Astrocyte (in vitro differentiated cells and primary cell): ENCODE measurements around the gene SORD. TPM values are rescaled to one million over a fixed set of nuclear protein-coding genes. Genes with fewer than 3 reads are reported as not detected.

Experiments
- DNase-seq: peaks from one replicate; pipeline ENCODE4 v3.0.0-alpha.2; 2010; ENCODE audit warnings: low read depth
- FAIRE-seq: peaks from 2 replicates; lab custom pipeline; 2011; peaks lifted over from hg19 to GRCh38; lab: Jason Lieb, UNC
- H2AFZ ChIP-seq: 2 replicates; pipeline ENCODE4 v1.6.0; 2012; ENCODE audit warnings: low read depth, low read length, inconsistent platforms
- H3K27ac ChIP-seq: 2 replicates; pipeline ENCODE4 v1.5.1; 2011; ENCODE audit warnings: low read depth, low read length, inconsistent platforms
- H3K27me3 ChIP-seq: 2 replicates; pipeline ENCODE4 v1.6.0; 2011; ENCODE audit warnings: low read length, inconsistent platforms; ENCODE audit not compliant: insufficient read depth
- H3K36me3 ChIP-seq: 2 replicates; pipeline ENCODE4 v1.5.1; 2011; ENCODE audit warnings: low read length, inconsistent platforms; ENCODE audit not compliant: insufficient read depth
- H3K4me1 ChIP-seq: 2 replicates; pipeline ENCODE4 v1.5.1; 2011; ENCODE audit warnings: low read length, inconsistent platforms; ENCODE audit not compliant: insufficient read depth
- H3K4me2 ChIP-seq: 2 replicates; pipeline ENCODE4 v1.6.0; 2012; ENCODE audit warnings: low read length, inconsistent platforms
- H3K4me3 ChIP-seq: 2 replicates; pipeline ENCODE4 v1.5.1; 2011; ENCODE audit warnings: low read depth, mild to moderate bottlenecking, low read length, inconsistent platforms; ENCODE audit not compliant: insufficient read depth
- H3K79me2 ChIP-seq: 2 replicates; pipeline ENCODE4 v1.6.0; 2012; ENCODE audit warnings: mild to moderate bottlenecking, low read length, inconsistent platforms; ENCODE audit not compliant: insufficient read depth
- H3K9ac ChIP-seq: 2 replicates; pipeline ENCODE4 v1.6.0; 2012; ENCODE audit warnings: mild to moderate bottlenecking, low read length, inconsistent platforms
- H3K9me3 ChIP-seq: 2 replicates; pipeline ENCODE4 v1.5.1; 2012; ENCODE audit warnings: low read depth, mild to moderate bottlenecking, low read length, inconsistent platforms; ENCODE audit not compliant: insufficient read depth
- H4K20me1 ChIP-seq: 2 replicates; pipeline ENCODE4 v1.6.0; 2012; ENCODE audit warnings: low read length, inconsistent platforms; ENCODE audit not compliant: insufficient read depth
- H3K27ac Mint-ChIP-seq: one replicate; pipeline ENCODE4 v1.8.0; 2021; ENCODE audit warnings: mild to moderate bottlenecking, mixed read lengths; ENCODE audit not compliant: unreplicated experiment
- H3K27me3 Mint-ChIP-seq: one replicate; pipeline ENCODE4 v1.8.0; 2021; ENCODE audit warnings: low read depth, mixed read lengths; ENCODE audit not compliant: unreplicated experiment
- H3K36me3 Mint-ChIP-seq: one replicate; pipeline ENCODE4 v1.8.0; 2021; ENCODE audit warnings: low read depth, mixed read lengths; ENCODE audit not compliant: unreplicated experiment
- H3K4me1 Mint-ChIP-seq: one replicate; pipeline ENCODE4 v1.8.0; 2021; ENCODE audit warnings: low read depth, mixed read lengths; ENCODE audit not compliant: unreplicated experiment
- H3K4me3 Mint-ChIP-seq: one replicate; pipeline ENCODE4 v1.8.0; 2021; ENCODE audit warnings: mild to moderate bottlenecking, moderate library complexity, mixed read lengths; ENCODE audit not compliant: unreplicated experiment
- H3K9me3 Mint-ChIP-seq: one replicate; pipeline ENCODE4 v1.8.0; 2021; ENCODE audit warnings: mild to moderate bottlenecking, mixed read lengths; ENCODE audit not compliant: unreplicated experiment
- EZH2 ChIP-seq: IDR thresholded peaks from 2 replicates; pipeline ENCODE4 v1.6.1; 2012; ENCODE audit warnings: mild to moderate bottlenecking, low read length, inconsistent platforms; ENCODE audit not compliant: insufficient read depth
- total RNA-seq: library from RNA; stranded (reverse); gene quantifications from 2 replicates; pipeline ENCODE4 v1.2.1, GENCODE V29; 2021
- TF ChIP-seq, protein P1 (sequence below): IDR thresholded peaks from 2 replicates; pipeline ENCODE4 v1.5.1; 2011; ENCODE audit warnings: low read depth, mild to moderate bottlenecking, inconsistent platforms, low read length, moderate library complexity; ENCODE audit not compliant: insufficient read depth

SORD gene
- total RNA-seq, 1 donor from 2014 or later = 26.2 TPM

DNA sequence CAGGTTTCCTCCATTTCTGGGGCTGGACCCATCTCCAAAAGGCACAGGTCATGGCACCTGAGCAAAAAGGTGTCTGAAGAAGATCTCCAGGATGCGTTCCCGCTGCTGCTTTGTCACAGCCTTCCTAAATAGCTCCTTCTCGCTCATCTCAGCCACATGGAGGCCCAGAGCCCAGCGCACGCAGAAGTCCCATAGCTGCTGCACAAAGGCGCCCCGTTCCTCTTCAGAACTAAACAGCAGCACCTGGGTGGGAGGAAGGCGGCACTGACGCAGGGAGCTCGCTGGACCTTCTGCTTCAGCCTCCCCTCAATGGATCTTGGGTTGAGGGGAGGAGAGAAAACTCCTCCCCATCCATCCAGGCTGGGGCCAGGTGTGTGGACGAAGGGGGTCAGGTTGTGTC lies 82.6 kb downstream of the SORD start:
- no peak overlapping the region for H3K4me2 ChIP-seq
- no peak overlapping the region for H3K27ac Mint-ChIP-seq
- no peaks in the 10 kb centered on the region for H3K36me3 ChIP-seq
- H3K4me3 ChIP-seq = no peak overlapping the region
- DNase-seq (no peak), FAIRE-seq (no peak)
- no peak overlapping the region for H3K9ac ChIP-seq
- H3K9me3 Mint-ChIP-seq = peaks cover 4% of the 10 kb centered on the region
- H3K36me3 Mint-ChIP-seq = no peaks in the 10 kb centered on the region
- TF ChIP-seq EZH2 = no peak
- TF ChIP-seq, protein P1, sequence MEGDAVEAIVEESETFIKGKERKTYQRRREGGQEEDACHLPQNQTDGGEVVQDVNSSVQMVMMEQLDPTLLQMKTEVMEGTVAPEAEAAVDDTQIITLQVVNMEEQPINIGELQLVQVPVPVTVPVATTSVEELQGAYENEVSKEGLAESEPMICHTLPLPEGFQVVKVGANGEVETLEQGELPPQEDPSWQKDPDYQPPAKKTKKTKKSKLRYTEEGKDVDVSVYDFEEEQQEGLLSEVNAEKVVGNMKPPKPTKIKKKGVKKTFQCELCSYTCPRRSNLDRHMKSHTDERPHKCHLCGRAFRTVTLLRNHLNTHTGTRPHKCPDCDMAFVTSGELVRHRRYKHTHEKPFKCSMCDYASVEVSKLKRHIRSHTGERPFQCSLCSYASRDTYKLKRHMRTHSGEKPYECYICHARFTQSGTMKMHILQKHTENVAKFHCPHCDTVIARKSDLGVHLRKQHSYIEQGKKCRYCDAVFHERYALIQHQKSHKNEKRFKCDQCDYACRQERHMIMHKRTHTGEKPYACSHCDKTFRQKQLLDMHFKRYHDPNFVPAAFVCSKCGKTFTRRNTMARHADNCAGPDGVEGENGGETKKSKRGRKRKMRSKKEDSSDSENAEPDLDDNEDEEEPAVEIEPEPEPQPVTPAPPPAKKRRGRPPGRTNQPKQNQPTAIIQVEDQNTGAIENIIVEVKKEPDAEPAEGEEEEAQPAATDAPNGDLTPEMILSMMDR = no peak
- no peak overlapping the region for H3K4me3 Mint-ChIP-seq
- H3K9me3 ChIP-seq = no peaks in the 10 kb centered on the region
- no peak overlapping the region for H2AFZ ChIP-seq
- H3K27me3 ChIP-seq = peaks cover 30% of the 10 kb centered on the region
- no peaks in the 10 kb centered on the region for H3K79me2 ChIP-seq
- no peak overlapping the region for H3K27ac ChIP-seq
- no peaks in the 10 kb centered on the region for H3K4me1 Mint-ChIP-seq
- peaks cover 73% of the 10 kb centered on the region for H3K27me3 Mint-ChIP-seq
- H3K4me1 ChIP-seq = no peaks in the 10 kb centered on the region
- no peaks in the 10 kb centered on the region for H4K20me1 ChIP-seq

DNA sequence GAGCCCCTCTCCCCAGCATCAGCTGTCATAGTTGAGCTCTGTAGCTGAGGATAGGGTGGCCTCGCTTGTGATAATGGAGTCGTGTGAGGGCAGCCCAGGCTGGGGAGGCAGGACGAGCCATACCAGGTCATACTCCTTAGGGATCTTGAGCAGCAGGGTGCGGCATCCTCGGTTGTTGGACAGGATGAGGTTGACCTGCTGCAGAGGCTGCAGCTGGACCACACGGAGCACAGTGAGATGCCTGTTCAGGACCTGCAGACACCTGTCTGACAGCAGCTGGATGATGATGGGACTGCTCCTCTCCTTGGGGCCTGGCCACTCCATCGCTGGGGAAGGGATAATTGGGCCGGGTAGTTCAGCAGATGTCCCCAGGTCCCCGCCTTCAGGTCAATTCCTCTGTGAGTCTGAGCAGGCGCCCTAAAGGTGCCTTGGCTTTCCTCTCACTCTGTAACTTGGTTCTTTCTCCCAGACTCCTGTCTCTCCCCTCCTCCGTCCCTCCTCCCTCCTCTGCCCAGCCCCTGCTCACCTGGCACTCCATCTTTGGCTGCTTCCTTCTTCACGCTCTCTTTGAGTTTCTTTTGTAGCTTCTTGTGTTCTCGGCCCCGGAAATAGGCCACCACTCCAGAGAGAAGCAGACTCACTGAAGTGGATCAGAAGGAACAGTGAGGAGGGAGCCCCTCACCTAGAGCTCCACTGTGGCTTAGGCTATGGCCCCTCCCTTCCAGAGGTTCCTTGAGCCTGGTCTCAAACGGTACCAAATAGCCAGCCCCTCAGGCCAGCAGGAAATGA lies 83.2 kb downstream of the SORD start:
- peaks cover 5% of the 10 kb centered on the region for H3K9me3 Mint-ChIP-seq
- Histone ChIP-seq H3K79me2 (no peaks in the 10 kb centered on the region), H4K20me1 (no peaks in the 10 kb centered on the region), H3K4me2 (no peak overlapping the region), H3K9me3 (no peaks in the 10 kb centered on the region), H3K9ac (no peak overlapping the region), H3K36me3 (no peaks in the 10 kb centered on the region), H3K27ac (no peak overlapping the region), H3K4me1 (no peaks in the 10 kb centered on the region), H3K4me3 (no peak overlapping the region), H2AFZ (no peak overlapping the region), H3K27me3 (peaks cover 32% of the 10 kb centered on the region)
- FAIRE-seq (no peak), DNase-seq (no peak)
- no peaks in the 10 kb centered on the region for H3K4me1 Mint-ChIP-seq
- peaks cover 68% of the 10 kb centered on the region for H3K27me3 Mint-ChIP-seq
- H3K4me3 Mint-ChIP-seq = no peak overlapping the region
- no peak for TF ChIP-seq EZH2
- TF ChIP-seq, protein P1 = no peak
- no peak overlapping the region for H3K27ac Mint-ChIP-seq
- no peaks in the 10 kb centered on the region for H3K36me3 Mint-ChIP-seq
